ENCODE measurements around the gene MAP4K4.

MAP4K4 gene

GRCh38 chr2:101788565-101788964 lies 91.1 kb downstream of the MAP4K4 start:
- in situ Hi-C loops (cut with MboI; ENCODE audit: low sequenced_read_pairs): no loop called here

GRCh38 chr2:101788995-101789970 lies 91.8 kb downstream of the MAP4K4 start:
- in situ Hi-C loops (cut with MboI; ENCODE audit: low sequenced_read_pairs): no loop called here

GRCh38 chr2:101790416-101790815 lies 92.9 kb downstream of the MAP4K4 start:
- in situ Hi-C loops (cut with MboI; ENCODE audit: low sequenced_read_pairs): no loop called here

- in situ Hi-C loops (cut with MboI; ENCODE audit: low sequenced_read_pairs): no loop called here
Measured at GRCh38 chr2:101790857-101791256, 93.3 kb downstream of the MAP4K4 start.

GRCh38 chr2:101792208-101792607 lies 94.7 kb downstream of the MAP4K4 start:
- in situ Hi-C loops (cut with MboI; ENCODE audit: low sequenced_read_pairs): no loop called here

- in situ Hi-C loops (cut with MboI; ENCODE audit: low sequenced_read_pairs): no loop called here
Measured at GRCh38 chr2:101793277-101793969, 95.9 kb downstream of the MAP4K4 start.

- in situ Hi-C loops (cut with MboI; ENCODE audit: low sequenced_read_pairs): no loop called here
Measured at GRCh38 chr2:101794141-101794540, 96.6 kb downstream of the MAP4K4 start.

GRCh38 chr2:101795033-101795432 lies 97.5 kb downstream of the MAP4K4 start:
- in situ Hi-C loops (cut with MboI; ENCODE audit: low sequenced_read_pairs): no loop called here

- in situ Hi-C loops (cut with MboI; ENCODE audit: low sequenced_read_pairs): no loop called here
Measured at GRCh38 chr2:101796825-101797600, 99.5 kb downstream of the MAP4K4 start.

- in situ Hi-C loops (cut with MboI; ENCODE audit: low sequenced_read_pairs): no loop called here
Measured at GRCh38 chr2:101801496-101801895, 104.0 kb downstream of the MAP4K4 start.

- in situ Hi-C loops (cut with MboI; ENCODE audit: low sequenced_read_pairs): no loop called here
Measured at GRCh38 chr2:101802329-101802728, 104.8 kb downstream of the MAP4K4 start.

- in situ Hi-C loops (cut with MboI; ENCODE audit: low sequenced_read_pairs): no loop called here
Measured at GRCh38 chr2:101803128-101803527, 105.6 kb downstream of the MAP4K4 start.

GRCh38 chr2:101803945-101804696 lies 106.6 kb downstream of the MAP4K4 start:
- in situ Hi-C loops (cut with MboI; ENCODE audit: low sequenced_read_pairs): no loop called here

- in situ Hi-C loops (cut with MboI; ENCODE audit: low sequenced_read_pairs): no loop called here
Measured at GRCh38 chr2:101805152-101806088, 107.9 kb downstream of the MAP4K4 start.

- in situ Hi-C loops (cut with MboI; ENCODE audit: low sequenced_read_pairs): no loop called here
Measured at GRCh38 chr2:101806123-101806522, 108.6 kb downstream of the MAP4K4 start.

- in situ Hi-C loops (cut with MboI; ENCODE audit: low sequenced_read_pairs): no loop called here
Measured at GRCh38 chr2:101806701-101807100, 109.2 kb downstream of the MAP4K4 start.

- in situ Hi-C loops (cut with MboI; ENCODE audit: low sequenced_read_pairs): no loop called here
Measured at GRCh38 chr2:101807242-101807641, 109.7 kb downstream of the MAP4K4 start.

GRCh38 chr2:101808006-101808562 lies 110.6 kb downstream of the MAP4K4 start:
- in situ Hi-C loops (cut with MboI; ENCODE audit: low sequenced_read_pairs): no loop called here

- in situ Hi-C loops (cut with MboI; ENCODE audit: low sequenced_read_pairs): loop anchor here (10.0 kb wide), 1 partner anchor 395 kb away; no protein-coding TSS in a partner anchor
Measured at GRCh38 chr2:101809698-101810097, 112.2 kb downstream of the MAP4K4 start.

Measured in HL-60/S4 treated with phorbol 12-myristate 13-acetate at 8.2 ng/mL for 4 days and 3 days (cell line).